Fibroblast of pulmonary artery (primary cell): ENCODE results near the gene ADD3.

Source experiments
- DNase-seq: peaks from one replicate; pipeline ENCODE4 v3.0.0-alpha.2; 2010; ENCODE audit warnings: low read depth
- H3K4me3 ChIP-seq: replicated peaks from 2 replicates; pipeline ENCODE4 v1.5.1; 2011; ENCODE audit warnings: low read depth, mild to moderate bottlenecking, control low read depth, low read length, moderate library complexity
- CTCF ChIP-seq: IDR thresholded peaks from 2 replicates; pipeline ENCODE4 v1.5.1; 2011; ENCODE audit warnings: mild to moderate bottlenecking, control low read depth, low read length, inconsistent platforms; ENCODE audit errors: missing control alignments

The ADD3 gene

GRCh38 chr10:110010486-110011378 lies 2.9 kb downstream of the ADD3 start:
- no peak for TF ChIP-seq CTCF
- peak overlapping the region; percentile 98 for H3K4me3 ChIP-seq
- DNase-seq = no peak

- peak overlapping the region; percentile 98 for H3K4me3 ChIP-seq
- TF ChIP-seq CTCF = no peak
- no peak for DNase-seq
Observed at GRCh38 chr10:110011681-110012080, 3.9 kb downstream of the ADD3 start.

GRCh38 chr10:110013630-110014293 lies 6.0 kb downstream of the ADD3 start:
- TF ChIP-seq CTCF = no peak
- no peak overlapping the region for H3K4me3 ChIP-seq
- DNase-seq = no peak

- peak; percentile 27 for TF ChIP-seq CTCF
- DNase-seq = peak; percentile 36
- H3K4me3 ChIP-seq = no peak overlapping the region
Observed at GRCh38 chr10:110016039-110016438, 8.3 kb downstream of the ADD3 start.

GRCh38 chr10:110017052-110017451 lies 9.3 kb downstream of the ADD3 start:
- no peak overlapping the region for H3K4me3 ChIP-seq
- DNase-seq = no peak
- TF ChIP-seq CTCF = no peak

- H3K4me3 ChIP-seq = no peak overlapping the region
- peak; percentile 54 for DNase-seq
- TF ChIP-seq CTCF = no peak
Observed at GRCh38 chr10:110017907-110018306, 10.1 kb downstream of the ADD3 start.
